Colonic mucosa (tissue), 4 donors: ENCODE measurements around the gene OPRM1. TPM values are rescaled to one million over a fixed set of nuclear protein-coding genes. Genes with fewer than 3 reads are reported as not detected.
"Not testable (repeated sequence)": the region's sequence is repeated elsewhere in the genome, so short reads cannot be mapped to it uniquely, and the experiment has no call there.

Experiments
- DNase-seq: peaks from one replicate; pipeline ENCODE4 v3.0.0-alpha.2; 2020
- H3K27ac ChIP-seq: fragments of 200-600 bp; one replicate; pipeline ENCODE4 v1.8.0; 2021
- H3K27me3 ChIP-seq: fragments of 200-600 bp; one replicate; pipeline ENCODE4 v1.8.0; 2021
- H3K36me3 ChIP-seq: fragments of 200-600 bp; one replicate; pipeline ENCODE4 v1.8.0; 2021
- H3K4me1 ChIP-seq: fragments of 200-600 bp; one replicate; pipeline ENCODE4 v1.8.0; 2021; ENCODE audit warnings: mild to moderate bottlenecking
- H3K4me3 ChIP-seq: fragments of 200-600 bp; one replicate; pipeline ENCODE4 v1.8.0; 2021
- H3K9ac ChIP-seq, 2 donors: one replicate each; pipeline ENCODE4 v1.7.0; 2013; ENCODE audit warnings: control low read depth in 2 of 2, low read depth in 2 of 2, low read length in 2 of 2
- H3K9me3 ChIP-seq: fragments of 200-600 bp; one replicate; pipeline ENCODE4 v1.8.0; 2021
- CTCF ChIP-seq: fragments of 200-600 bp; IDR thresholded peaks from one replicate; pipeline ENCODE4 v1.8.0; 2022; ENCODE audit warnings: antibody characterized with exemption, mild to moderate bottlenecking
- intact Hi-C: fragments of 100-400 bp; cut with DNase I; formaldehyde crosslinking; loops from one replicate; pipeline ENCODE4 v1.14.1; 2022
- total RNA-seq, 2 donors: library from RNA; stranded (reverse); fragmentation: NEBNext Ultra II Directional in 1 of 2; extraction: Animal tissue kit (Norgen Biotek cat#: 25700) in 1 of 2; gene quantifications; one replicate each; pipeline ENCODE4 v1.2.1, GENCODE V29; 2021
- donor health status: healthy.
- donor health status: DM: no; HTN: no; CAD: no.
- donor health status: DM: no; HTN: no; CAD: no.

Gene OPRM1
- total RNA-seq, 2 donors from 2014 or later = not detected

- no peaks in the 10 kb centered on the region for H3K36me3 ChIP-seq
- intact Hi-C loops = no loop called here
- H3K9me3 ChIP-seq = no peaks in the 10 kb centered on the region
- no peak overlapping the region for H3K27ac ChIP-seq
- DNase-seq = no peak
- no peaks in the 10 kb centered on the region for H3K4me1 ChIP-seq
- no peak overlapping the region for H3K4me3 ChIP-seq
- no peak for TF ChIP-seq CTCF
- H3K27me3 ChIP-seq = no peaks in the 10 kb centered on the region
- no peak overlapping the region for H3K9ac ChIP-seq
Measured at GRCh38 chr6:154170106-154170505, 131.1 kb downstream of the OPRM1 start.

GRCh38 chr6:154172393-154172792 lies 133.4 kb downstream of the OPRM1 start:
- intact Hi-C loops = not testable (repeated sequence)

GRCh38 chr6:154179434-154179833 lies 140.4 kb downstream of the OPRM1 start:
- no peak overlapping the region for H3K9ac ChIP-seq
- no peak for TF ChIP-seq CTCF
- intact Hi-C loops = no loop called here
- no peaks in the 10 kb centered on the region for H3K9me3 ChIP-seq
- no peaks in the 10 kb centered on the region for H3K4me1 ChIP-seq
- no peak overlapping the region for H3K27ac ChIP-seq
- no peaks in the 10 kb centered on the region for H3K36me3 ChIP-seq
- no peak overlapping the region for H3K4me3 ChIP-seq
- no peaks in the 10 kb centered on the region for H3K27me3 ChIP-seq
- DNase-seq = no peak

More at GRCh38 chr6:154172393-154172792, 133.4 kb downstream of the OPRM1 start:
- H3K9me3 ChIP-seq, H3K4me1 ChIP-seq, DNase-seq, H3K4me3 ChIP-seq, H3K36me3 ChIP-seq, H3K27me3 ChIP-seq, H3K27ac ChIP-seq, H3K9ac ChIP-seq: not testable (repeated sequence)

- no peaks in the 10 kb centered on the region for H3K4me1 ChIP-seq
- intact Hi-C loops = no loop called here
- no peak overlapping the region for H3K9ac ChIP-seq
- TF ChIP-seq CTCF = no peak
- DNase-seq = no peak
- H3K27ac ChIP-seq = no peak overlapping the region
- H3K36me3 ChIP-seq = no peaks in the 10 kb centered on the region
- H3K9me3 ChIP-seq = no peaks in the 10 kb centered on the region
- H3K27me3 ChIP-seq = no peaks in the 10 kb centered on the region
- no peak overlapping the region for H3K4me3 ChIP-seq
Measured at GRCh38 chr6:154187203-154187602, 148.2 kb downstream of the OPRM1 start.

GRCh38 chr6:154187714-154188113 lies 148.7 kb downstream of the OPRM1 start:
- no peak for TF ChIP-seq CTCF
- intact Hi-C loops = no loop called here
- no peak overlapping the region for H3K27ac ChIP-seq

GRCh38 chr6:154196333-154196885 lies 157.4 kb downstream of the OPRM1 start:
- Histone ChIP-seq H3K9me3 (no peaks in the 10 kb centered on the region), H3K9ac (no peak overlapping the region), H3K27me3 (no peaks in the 10 kb centered on the region), H3K36me3 (no peaks in the 10 kb centered on the region), H3K4me1 (no peaks in the 10 kb centered on the region), H3K27ac (no peak overlapping the region), H3K4me3 (no peak overlapping the region)
- DNase-seq = no peak
- TF ChIP-seq CTCF = no peak
- intact Hi-C loops = no loop called here

More at GRCh38 chr6:154187714-154188113, 148.7 kb downstream of the OPRM1 start:
- no peak overlapping the region for H3K4me3 ChIP-seq
- no peaks in the 10 kb centered on the region for H3K36me3 ChIP-seq
- H3K9ac ChIP-seq = no peak overlapping the region
- no peaks in the 10 kb centered on the region for H3K27me3 ChIP-seq
- no peak for DNase-seq
- no peaks in the 10 kb centered on the region for H3K9me3 ChIP-seq
- no peaks in the 10 kb centered on the region for H3K4me1 ChIP-seq
